Gastrocnemius medialis (tissue), 4 donors: ENCODE data around the gene PROM2. TPM values are rescaled to one million over a fixed set of nuclear protein-coding genes. Genes with fewer than 3 reads are reported as not detected.

Experiments used
- ATAC-seq, 2 donors: fragments of 150-250 bp; one replicate each; pipeline ENCODE4 v1.9.1; 2016
- DNase-seq, 2 donors: peaks; one replicate each; pipeline ENCODE4 v3.0.0-alpha.2; 2019
- H3K27ac ChIP-seq, 4 donors: fragments of 200-600 bp; sonication (generic); 1 replicate in 1 of 4; 2 replicates in 3 of 4; pipeline ENCODE4 v1.5.1; 2016 to 2018; ENCODE audit warnings: mild to moderate bottlenecking in 2 of 4, moderate library complexity in 1 of 4
- H3K27me3 ChIP-seq, 3 donors: fragments of 200-600 bp; sonication (generic) in 2 of 3; 1 replicate in 1 of 3; 2 replicates in 2 of 3; pipeline versions ENCODE4 v1.5.1 to v1.6.0; 2016 to 2019; ENCODE audit warnings: mild to moderate bottlenecking in 1 of 3, moderate library complexity in 1 of 3
- H3K36me3 ChIP-seq, 2 donors: fragments of 200-600 bp; sonication (generic) in 1 of 2; one replicate each; pipeline ENCODE4 v1.5.1; 2017 to 2018
- H3K4me1 ChIP-seq, 2 donors: fragments of 200-600 bp; sonication (generic) in 1 of 2; one replicate each; pipeline ENCODE4 v1.5.1; 2016 to 2017; ENCODE audit warnings: mild to moderate bottlenecking in 2 of 2
- H3K4me3 ChIP-seq, 4 donors: fragments of 200-600 bp; sonication (generic) in 3 of 4; 1 replicate in 1 of 4; 2 replicates in 3 of 4; pipeline ENCODE4 v1.5.1; 2016 to 2019; ENCODE audit warnings: mild to moderate bottlenecking in 2 of 4
- H3K9me3 ChIP-seq, 3 donors: fragments of 200-600 bp; sonication (generic) in 2 of 3; 1 replicate in 1 of 3; 2 replicates in 2 of 3; pipeline ENCODE4 v1.5.1; 2016 to 2019
- CTCF ChIP-seq, 5 experiments: fragments of 450-650 bp in 3 of 5; fragments of 200-600 bp in 2 of 5; sonication (generic) in 2 of 5; IDR thresholded peaks in 4 of 5; conservative IDR thresholded peaks in 1 of 5; 1 replicate in 4 of 5; 2 replicates in 1 of 5; pipeline ENCODE4 v1.5.1; 2016 to 2019; ENCODE audit warnings: antibody characterized with exemption in 5 of 5, mild to moderate bottlenecking in 3 of 5, moderate library complexity in 3 of 5
- POLR2A ChIP-seq, 2 donors: fragments of 450-650 bp; IDR thresholded peaks; one replicate each; pipeline ENCODE4 v1.6.1; 2017; ENCODE audit warnings: antibody characterized with exemption in 2 of 2, mild to moderate bottlenecking in 2 of 2, moderate library complexity in 2 of 2
- in situ Hi-C, 4 donors: fragments of 200-750 bp; cut with MboI; loops; one replicate each; pipeline versions ENCODE4 v1.15.0 to v1.8.0; 2017; ENCODE audit warnings: low sequenced_read_pairs in 4 of 4
- intact Hi-C: fragments of 100-400 bp; cut with DNase I; formaldehyde crosslinking; loops from one replicate; pipeline ENCODE4 v1.15.1; 2023; ENCODE audit warnings: low total_unique reads
- total RNA-seq, 4 donors: library from RNA; depleted of rRNA; stranded (reverse); fragments of >200 nt; gene quantifications; one replicate each; pipeline versions ENCODE4 v1.1.0 to v1.2.3, GENCODE V29; 2016

Gene PROM2
- total RNA-seq, 4 donors from 2014 or later: 0.33 to 0.46 TPM; not detected in 2

- TF ChIP-seq CTCF (IDR thresholded peaks at IDR 0.05 in 4 of 5, conservative IDR thresholded peaks at IDR 0.05 in 1 of 5) (no peak), POLR2A (IDR thresholded peaks at IDR 0.05) (no peak)
- in situ Hi-C loops: no loop called here
- DNase-seq: no peak
- H3K27ac ChIP-seq: no peak within 1 kb of the TSS
- no peaks in the 10 kb centered on the region for H3K36me3 ChIP-seq
- intact Hi-C loops: no loop called here
- no peak for ATAC-seq
- no peaks in the 10 kb centered on the region for H3K4me1 ChIP-seq
- H3K27me3 ChIP-seq: peaks cover 2 to 36% (median 12%) of the 10 kb centered on the region in 3 donors
- H3K4me3 ChIP-seq: no peak within 1 kb of the TSS
- no peaks in the 10 kb centered on the region for H3K9me3 ChIP-seq
Observed at GRCh38 chr2:95296880-95297487, 22.7 kb downstream of the PROM2 start, which contains the start of gene KCNIP3. TSS of gene KCNIP3 (plus strand) at chr2:95297347. CDS start at chr2:95297439, 92 bp downstream.

- peaks cover 6 to 43% (median 19%) of the 10 kb centered on the region in 3 donors for H3K27me3 ChIP-seq
- H3K4me3 ChIP-seq: no peak overlapping the region
- intact Hi-C loops: no loop called here
Observed at GRCh38 chr2:95297639-95298395, 23.6 kb downstream of the PROM2 start.

GRCh38 chr2:95298486-95299111, 24.4 kb downstream of the PROM2 start:
- DNase-seq (no peak), ATAC-seq (no peak)
- Histone ChIP-seq H3K36me3 (no peaks in the 10 kb centered on the region), H3K9me3 (no peaks in the 10 kb centered on the region), H3K27ac (no peak overlapping the region), H3K4me3 (no peak overlapping the region), H3K4me1 (no peaks in the 10 kb centered on the region), H3K27me3 (peaks cover 6 to 47% (median 19%) of the 10 kb centered on the region in 3 donors)
- no peak for TF ChIP-seq POLR2A (IDR thresholded peaks at IDR 0.05)
- no peak for TF ChIP-seq CTCF (IDR thresholded peaks at IDR 0.05 in 4 of 5, conservative IDR thresholded peaks at IDR 0.05 in 1 of 5)
- in situ Hi-C loops (no loop called here), intact Hi-C loops (no loop called here)

More at GRCh38 chr2:95297639-95298395, 23.6 kb downstream of the PROM2 start:
- TF ChIP-seq POLR2A (IDR thresholded peaks at IDR 0.05): no peak
- no peak for TF ChIP-seq CTCF (IDR thresholded peaks at IDR 0.05 in 4 of 5, conservative IDR thresholded peaks at IDR 0.05 in 1 of 5)
- DNase-seq (no peak), ATAC-seq (no peak)
- no peaks in the 10 kb centered on the region for H3K36me3 ChIP-seq
- H3K9me3 ChIP-seq: no peaks in the 10 kb centered on the region
- no peaks in the 10 kb centered on the region for H3K4me1 ChIP-seq
- in situ Hi-C loops: no loop called here
- H3K27ac ChIP-seq: no peak overlapping the region

- intact Hi-C loops (no loop called here), in situ Hi-C loops (no loop called here)
- ATAC-seq: no peak
Observed at GRCh38 chr2:95299961-95300360, 25.7 kb downstream of the PROM2 start.

More at GRCh38 chr2:95299961-95300360, 25.7 kb downstream of the PROM2 start:
- Histone ChIP-seq H3K9me3 (no peaks in the 10 kb centered on the region), H3K27me3 (peaks cover 6 to 53% (median 19%) of the 10 kb centered on the region in 3 donors), H3K36me3 (no peaks in the 10 kb centered on the region), H3K4me1 (no peaks in the 10 kb centered on the region), H3K4me3 (no peak overlapping the region), H3K27ac (no peak overlapping the region)
- DNase-seq: no peak
- TF ChIP-seq CTCF (IDR thresholded peaks at IDR 0.05 in 4 of 5, conservative IDR thresholded peaks at IDR 0.05 in 1 of 5) (no peak), POLR2A (IDR thresholded peaks at IDR 0.05) (no peak)
